AG10803 (cell line): ENCODE measurements around the gene SVBP.

ENCODE experiments used
- DNase-seq: peaks from one replicate; pipeline ENCODE4 v3.0.0; 2010; ENCODE audit warnings: low read depth
- H3K4me3 ChIP-seq: 2 replicates; pipeline ENCODE4 v1.5.1; 2011; ENCODE audit warnings: mild to moderate bottlenecking, low read length, control low read depth
- CTCF ChIP-seq: conservative IDR thresholded peaks from 2 replicates; pipeline ENCODE4 v1.5.1; 2011; ENCODE audit warnings: mild to moderate bottlenecking, low read length, control low read depth, inconsistent platforms

SVBP gene

GRCh38 chr1:42852608-42852980 lies 35.4 kb upstream of the SVBP start:
- peak; percentile 6 for DNase-seq
- no peak overlapping the region for H3K4me3 ChIP-seq
- TF ChIP-seq CTCF: no peak

GRCh38 chr1:42851960-42852607 lies 34.9 kb upstream of the SVBP start:
- TF ChIP-seq CTCF: no peak
- DNase-seq: no peak
- H3K4me3 ChIP-seq: no peak overlapping the region

GRCh38 chr1:42851420-42851819 lies 34.2 kb upstream of the SVBP start:
- no peak for TF ChIP-seq CTCF

GRCh38 chr1:42849944-42850343 lies 32.7 kb upstream of the SVBP start:
- no peak for DNase-seq
- H3K4me3 ChIP-seq: no peak overlapping the region
- TF ChIP-seq CTCF: no peak

More at GRCh38 chr1:42851420-42851819, 34.2 kb upstream of the SVBP start:
- H3K4me3 ChIP-seq: no peak overlapping the region
- no peak for DNase-seq

- no peak for DNase-seq
- no peak overlapping the region for H3K4me3 ChIP-seq
- no peak for TF ChIP-seq CTCF
These were observed 31.8 kb upstream of the SVBP start for GRCh38 chr1:42848823-42849537.

GRCh38 chr1:42847721-42848460 lies 30.7 kb upstream of the SVBP start:
- TF ChIP-seq CTCF: no peak

More at GRCh38 chr1:42847721-42848460, 30.7 kb upstream of the SVBP start:
- DNase-seq: no peak
- peak overlapping the region; percentile 90 for H3K4me3 ChIP-seq
